Keratinocyte (primary cell): ENCODE results near the gene GALT. TPM values are rescaled to one million over a fixed set of nuclear protein-coding genes. Genes with fewer than 3 reads are reported as not detected.

Experiments used
- DNase-seq: peaks from one replicate; pipeline ENCODE4 v3.0.0-alpha.2; 2011; ENCODE audit warnings: low read depth, missing footprints, low spot score
- FAIRE-seq: peaks from 2 replicates; lab custom pipeline; 2011; peaks lifted over from hg19 to GRCh38; lab: Jason Lieb, UNC
- H2AFZ ChIP-seq: 2 replicates; pipeline ENCODE4 v1.6.0; 2012; ENCODE audit warnings: low read length, control low read depth, inconsistent platforms; ENCODE audit not compliant: control insufficient read depth
- H3K27ac ChIP-seq: 2 replicates; pipeline ENCODE4 v1.5.1; 2011; ENCODE audit warnings: low read length; ENCODE audit not compliant: control insufficient read depth, insufficient read depth
- H3K27me3 ChIP-seq: 3 replicates; pipeline ENCODE4 v1.6.0; 2011; ENCODE audit warnings: low read length; ENCODE audit not compliant: control insufficient read depth, insufficient read depth; ENCODE audit errors: extremely low read depth
- H3K36me3 ChIP-seq, 2 experiments: 2 replicates in 1 of 2; 3 replicates in 1 of 2; pipeline ENCODE4 v1.5.1; 2011; ENCODE audit warnings: low read length in 2 of 2, mild to moderate bottlenecking in 1 of 2; ENCODE audit not compliant: control insufficient read depth in 2 of 2, insufficient read depth in 2 of 2; ENCODE audit errors: extremely low read depth in 1 of 2
- H3K4me1 ChIP-seq: 3 replicates; pipeline ENCODE4 v1.5.1; 2011; ENCODE audit warnings: low read length; ENCODE audit not compliant: control insufficient read depth, insufficient read depth; ENCODE audit errors: extremely low read depth
- H3K4me2 ChIP-seq: 3 replicates; pipeline ENCODE4 v1.6.0; 2011; ENCODE audit warnings: low read depth, low read length; ENCODE audit not compliant: control insufficient read depth, insufficient read depth; ENCODE audit errors: extremely low read depth
- H3K4me3 ChIP-seq, 3 experiments: fragments of 200-600 bp in 1 of 3; sonication (generic) in 1 of 3; 2 replicates in 2 of 3; 3 replicates in 1 of 3; pipeline ENCODE4 v1.5.1; 2011 to 2016; ENCODE audit warnings: low read length in 3 of 3, mild to moderate bottlenecking in 3 of 3, control low read depth in 2 of 3, inconsistent platforms in 1 of 3, low read depth in 1 of 3, mixed read lengths in 1 of 3, mixed run types in 1 of 3, moderate library complexity in 1 of 3; ENCODE audit not compliant: control insufficient read depth in 2 of 3, insufficient read depth in 2 of 3; ENCODE audit errors: extremely low read depth in 1 of 3
- H3K79me2 ChIP-seq: 2 replicates; pipeline ENCODE4 v1.6.0; 2012; ENCODE audit warnings: low read length; ENCODE audit not compliant: control insufficient read depth, insufficient read depth
- H3K9ac ChIP-seq: 3 replicates; pipeline ENCODE4 v1.6.0; 2011; ENCODE audit warnings: low read length; ENCODE audit not compliant: control insufficient read depth, insufficient read depth; ENCODE audit errors: extremely low read depth
- H3K9me1 ChIP-seq: 3 replicates; pipeline ENCODE4 v1.6.0; 2011; ENCODE audit warnings: low read length; ENCODE audit not compliant: control insufficient read depth, insufficient read depth; ENCODE audit errors: extremely low read depth
- H3K9me3 ChIP-seq: 2 replicates; pipeline ENCODE4 v1.5.1; 2012; ENCODE audit warnings: low read depth, low read length; ENCODE audit not compliant: control insufficient read depth
- H4K20me1 ChIP-seq: 3 replicates; pipeline ENCODE4 v1.6.0; 2011; ENCODE audit warnings: low read length; ENCODE audit not compliant: control insufficient read depth, insufficient read depth; ENCODE audit errors: extremely low read depth
- EZH2 ChIP-seq: IDR thresholded peaks from one replicate; pipeline ENCODE4 v1.6.1; 2012; ENCODE audit warnings: inconsistent platforms, mild to moderate bottlenecking, low read length, moderate library complexity
- dilution Hi-C: fragments of 300-500 bp; cut with MboI; formaldehyde crosslinking; loops from one replicate; pipeline ENCODE4 v1.7.0; 2020; ENCODE audit warnings: low sequenced_read_pairs; ENCODE audit not compliant: extremely low pct_ligation_motif_present
- polyA plus RNA-seq, 5 experiments: library from polyadenylated mRNA; depleted of rRNA in 3 of 5; stranded (reverse) in 3 of 5; stranded (forward) in 1 of 5; unstranded in 1 of 5; fragments of >200 nt; gene quantifications; 1 replicate in 1 of 5; 2 replicates in 3 of 5; 3 replicates in 1 of 5; pipeline versions ENCODE4 v1.2.1 to v1.2.3, GENCODE V29; 2011 to 2012; ENCODE audit warnings: missing spikeins in 2 of 5, low read depth in 1 of 5, low replicate concordance in 1 of 5
- TF ChIP-seq, protein P1 (sequence below), 3 experiments: IDR thresholded peaks in 1 of 3; conservative IDR thresholded peaks in 1 of 3; optimal IDR thresholded peaks in 1 of 3; 2 replicates in 2 of 3; 3 replicates in 1 of 3; pipeline versions ENCODE3 to v1.5.1; 2011; ENCODE audit warnings: low read length in 3 of 3, mild to moderate bottlenecking in 3 of 3, moderate library complexity in 2 of 3, control low read depth in 1 of 3, inconsistent platforms in 1 of 3; ENCODE audit not compliant: insufficient read depth in 2 of 3; ENCODE audit errors: extremely low read depth in 1 of 3

GALT gene
- polyA plus RNA-seq, 1 donor (not counting 4 experiments of a cell fraction or from before 2014, with no cell fraction given): 30.8 TPM

DNA sequence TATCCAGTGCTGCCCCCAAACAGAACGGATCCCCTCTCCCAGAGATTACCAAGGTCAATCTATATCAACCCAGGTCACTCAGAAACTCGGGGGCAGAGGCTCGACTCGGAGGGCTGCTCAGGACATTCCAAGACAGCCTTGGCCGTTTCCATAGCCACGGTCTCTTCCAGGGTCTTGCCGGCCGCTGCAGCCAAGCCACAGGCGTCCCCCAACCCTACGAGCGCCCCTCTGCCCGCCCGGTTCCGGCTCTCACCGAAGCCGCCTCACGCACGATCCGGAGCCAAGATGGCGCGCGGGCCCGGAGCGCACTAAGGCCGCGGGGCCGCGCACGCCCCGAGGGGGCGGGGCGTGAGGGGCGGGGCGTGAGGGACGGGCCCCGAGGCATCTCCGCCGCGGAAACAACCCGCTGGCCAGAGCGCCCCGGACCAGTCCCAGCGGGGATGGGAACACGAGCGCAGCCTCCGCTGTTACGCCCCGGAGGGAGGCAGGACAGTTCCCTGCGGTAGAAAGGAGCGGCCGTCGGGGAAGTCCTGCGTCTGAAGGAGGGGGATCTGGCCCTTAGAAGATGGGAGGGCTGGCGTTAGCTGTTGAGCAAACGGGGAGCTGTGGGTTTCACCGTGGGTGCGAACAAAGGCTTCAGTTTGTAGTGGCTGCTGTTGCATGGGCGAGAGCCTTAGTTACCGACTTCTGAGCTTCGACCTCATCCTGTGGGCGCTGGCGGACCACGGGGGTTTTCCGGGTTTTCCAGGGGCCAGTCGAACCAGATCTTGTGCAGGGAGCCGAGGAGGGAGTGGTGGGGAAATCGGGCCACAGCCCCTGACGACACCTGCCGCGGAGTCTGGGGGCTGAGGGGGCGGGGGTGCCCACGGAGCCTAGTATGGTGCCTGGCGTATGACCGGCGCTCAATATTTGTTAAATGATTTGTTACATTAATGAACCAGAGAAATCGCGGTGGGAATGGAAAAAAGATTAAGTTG lies 34.4 kb upstream of the GALT start, which contains the start of gene RPP25L:
RPP25L (minus strand) TSS at position 287 of the 977 bp plus-strand sequence. CDS start 801 bp downstream, outside the sequence.
- Histone ChIP-seq H3K4me1 (peaks cover 20% of the 10 kb centered on the region), H3K79me2 (peaks cover 13% of the 10 kb centered on the region), H3K27me3 (no peaks in the 10 kb centered on the region), H3K9me3 (no peaks in the 10 kb centered on the region), H3K9me1 (peaks cover 3% of the 10 kb centered on the region), H3K4me2 (peak within 1 kb of the TSS; percentile 97), H2AFZ (peak within 1 kb of the TSS; percentile 87), H4K20me1 (no peaks in the 10 kb centered on the region), H3K27ac (peak within 1 kb of the TSS; percentile 85), H3K36me3 (peaks cover 13 to 22% of the 10 kb centered on the region in 2 experiments), H3K9ac (peak within 1 kb of the TSS; percentile 96), H3K4me3 (peak within 1 kb of the TSS; percentile 73 to 90 (median 82))
- DNase-seq: no peak
- dilution Hi-C loops: no loop called here
- FAIRE-seq: no peak
- TF ChIP-seq, protein P1, sequence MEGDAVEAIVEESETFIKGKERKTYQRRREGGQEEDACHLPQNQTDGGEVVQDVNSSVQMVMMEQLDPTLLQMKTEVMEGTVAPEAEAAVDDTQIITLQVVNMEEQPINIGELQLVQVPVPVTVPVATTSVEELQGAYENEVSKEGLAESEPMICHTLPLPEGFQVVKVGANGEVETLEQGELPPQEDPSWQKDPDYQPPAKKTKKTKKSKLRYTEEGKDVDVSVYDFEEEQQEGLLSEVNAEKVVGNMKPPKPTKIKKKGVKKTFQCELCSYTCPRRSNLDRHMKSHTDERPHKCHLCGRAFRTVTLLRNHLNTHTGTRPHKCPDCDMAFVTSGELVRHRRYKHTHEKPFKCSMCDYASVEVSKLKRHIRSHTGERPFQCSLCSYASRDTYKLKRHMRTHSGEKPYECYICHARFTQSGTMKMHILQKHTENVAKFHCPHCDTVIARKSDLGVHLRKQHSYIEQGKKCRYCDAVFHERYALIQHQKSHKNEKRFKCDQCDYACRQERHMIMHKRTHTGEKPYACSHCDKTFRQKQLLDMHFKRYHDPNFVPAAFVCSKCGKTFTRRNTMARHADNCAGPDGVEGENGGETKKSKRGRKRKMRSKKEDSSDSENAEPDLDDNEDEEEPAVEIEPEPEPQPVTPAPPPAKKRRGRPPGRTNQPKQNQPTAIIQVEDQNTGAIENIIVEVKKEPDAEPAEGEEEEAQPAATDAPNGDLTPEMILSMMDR (optimal IDR thresholded peaks at IDR 0.05 in 1 of 3, IDR thresholded peaks at IDR 0.05 in 1 of 3, conservative IDR thresholded peaks at IDR 0.05 in 1 of 3; ENCODE audit: extremely low read depth in 1 of 3, insufficient read depth in 2 of 3, low read length in 3 of 3): no peak
- no peak for TF ChIP-seq EZH2

DNA sequence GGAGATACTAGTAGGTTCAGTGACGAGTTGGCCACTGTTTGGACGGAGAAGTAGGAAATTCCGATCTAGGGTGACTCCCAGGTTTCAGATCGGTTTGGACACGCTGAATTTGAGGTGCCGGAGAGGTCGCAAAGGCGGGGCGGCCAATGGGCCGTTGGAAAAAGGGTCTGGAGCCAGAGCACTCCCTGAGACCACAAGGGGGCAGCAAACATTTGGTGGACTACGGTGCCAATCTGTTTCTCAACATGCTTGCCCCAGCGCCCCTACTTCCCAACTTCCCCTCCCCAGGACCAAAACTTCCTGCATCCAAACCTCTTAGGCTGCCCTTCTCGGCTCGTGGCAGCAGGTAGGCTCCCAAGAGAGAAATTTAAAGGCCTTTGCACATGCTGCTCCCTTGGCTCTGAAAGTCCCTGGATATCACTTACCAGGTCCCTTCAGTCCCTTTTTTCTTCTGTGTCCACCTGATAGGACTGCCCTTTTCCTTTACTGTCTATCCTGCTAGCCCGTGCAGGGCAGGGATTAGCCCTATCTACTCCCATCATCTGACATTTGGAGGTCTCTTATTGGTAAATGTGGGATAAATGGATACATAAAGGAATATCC lies 33.6 kb upstream of the GALT start:
- Histone ChIP-seq H3K4me1 (peaks cover 20% of the 10 kb centered on the region), H2AFZ (peak overlapping the region; percentile 46), H3K9me1 (peaks cover 3% of the 10 kb centered on the region), H3K27ac (peak overlapping the region; percentile 85), H3K9me3 (no peaks in the 10 kb centered on the region), H4K20me1 (no peaks in the 10 kb centered on the region), H3K36me3 (peaks cover 20 to 29% of the 10 kb centered on the region in 2 experiments), H3K79me2 (peaks cover 13% of the 10 kb centered on the region), H3K27me3 (no peaks in the 10 kb centered on the region), H3K9ac (peak overlapping the region; percentile 96), H3K4me3 (peak overlapping the region; percentile 68 to 80 (median 73)), H3K4me2 (peak overlapping the region; percentile 97)
- DNase-seq: no peak
- no peak for TF ChIP-seq EZH2
- TF ChIP-seq, protein P1 (optimal IDR thresholded peaks at IDR 0.05 in 1 of 3, IDR thresholded peaks at IDR 0.05 in 1 of 3, conservative IDR thresholded peaks at IDR 0.05 in 1 of 3; ENCODE audit: extremely low read depth in 1 of 3, insufficient read depth in 2 of 3, low read length in 3 of 3): peak; percentile 85 to 91 (median 86)
- dilution Hi-C loops: no loop called here
- FAIRE-seq: peak; percentile 81
